HepG2 (cell line): ENCODE data around the gene NR3C2. TPM values are rescaled to one million over a fixed set of nuclear protein-coding genes. Genes with fewer than 3 reads are reported as not detected.
"Not testable (repeated sequence)": the region's sequence is repeated elsewhere in the genome, so short reads cannot be mapped to it uniquely, and the experiment has no call there.

Experiments
- ATAC-seq: fragments of 200-7000 bp; cut with Tn5 transposase; 3 replicates; pipeline ENCODE4 v1.9.1; 2020; ENCODE audit warnings: mild to moderate bottlenecking, moderate library complexity
- BruUV-seq: library from RNA; stranded (reverse); fragments of 400-500 nt; replicated peaks from 2 replicates; lab custom pipeline; 2021; lab: Mats Ljungman, UMichigan
- CTCF ChIA-PET: fragments of 300-600 bp; formaldehyde crosslinking; extraction: SDS; loops from one replicate; lab custom pipeline; 2021; ENCODE audit warnings: low total read pairs, inconsistent platforms, low intra/inter-chr PET ratio; lab: Yijun Ruan, JAX
- POLR2A ChIA-PET: fragments of 350-600 bp; sonication (Branson Sonifier 250); formaldehyde crosslinking; loops from one replicate; lab custom pipeline; 2020; ENCODE audit warnings: antibody characterized with exemption, inconsistent platforms; lab: Yijun Ruan, JAX
- DNase-seq: peaks from one replicate; pipeline ENCODE4 v3.0.0-alpha.2; 2015; ENCODE audit warnings: low spot score
- FAIRE-seq: peaks from 3 replicates; lab custom pipeline; 2011; peaks lifted over from hg19 to GRCh38; lab: Jason Lieb, UNC
- H2AFZ ChIP-seq: one replicate; pipeline ENCODE4 v1.6.1; 2011; ENCODE audit warnings: low read length, inconsistent platforms
- H3K27ac ChIP-seq: fragments of 300-600 bp; 3 replicates; pipeline ENCODE4 v1.8.0; 2011; ENCODE audit warnings: mixed run types, mild to moderate bottlenecking, mixed read lengths, low read length, inconsistent platforms; ENCODE audit not compliant: insufficient read depth; ENCODE audit errors: extremely low read length
- H3K27me3 ChIP-seq, 2 experiments: fragments of 200-600 bp in 1 of 2; 2 replicates in 1 of 2; 3 replicates in 1 of 2; pipeline versions ENCODE4 v1.6.0 to v1.8.0; 2011; ENCODE audit warnings: low read length in 2 of 2, mild to moderate bottlenecking in 2 of 2, moderate library complexity in 2 of 2, inconsistent platforms in 1 of 2; ENCODE audit not compliant: insufficient read depth in 2 of 2, control insufficient read depth in 1 of 2
- H3K36me3 ChIP-seq, 2 experiments: fragments of 200-600 bp in 1 of 2; replicated peaks in 1 of 2; 2 replicates in 1 of 2; 3 replicates in 1 of 2; pipeline versions ENCODE4 v1.5.1 to v1.8.0; 2011; ENCODE audit warnings: low read length in 2 of 2, inconsistent platforms in 1 of 2; ENCODE audit not compliant: insufficient read depth in 2 of 2, control insufficient read depth in 1 of 2
- H3K4me1 ChIP-seq: 2 replicates; pipeline ENCODE4 v1.5.1; 2012; ENCODE audit warnings: low read length, inconsistent platforms; ENCODE audit not compliant: insufficient read depth
- H3K4me2 ChIP-seq: 2 replicates; pipeline ENCODE4 v1.6.0; 2011; ENCODE audit warnings: low read depth, low read length, inconsistent platforms
- H3K4me3 ChIP-seq, 3 experiments: fragments of 200-600 bp in 1 of 3; sonication (generic), shearing (Covaris generic) in 1 of 3; replicated peaks in 1 of 3; 2 replicates each; pipeline ENCODE4 v1.5.1; 2011 to 2016; ENCODE audit warnings: low read length in 3 of 3, inconsistent platforms in 2 of 3, low read depth in 2 of 3, mild to moderate bottlenecking in 2 of 3, control low read depth in 1 of 3, mixed read lengths in 1 of 3; ENCODE audit not compliant: insufficient read depth in 1 of 3
- H3K79me2 ChIP-seq: one replicate; pipeline ENCODE4 v1.6.1; 2011; ENCODE audit warnings: low read length, inconsistent platforms; ENCODE audit not compliant: insufficient read depth
- H3K9ac ChIP-seq: 2 replicates; pipeline ENCODE4 v1.6.0; 2011; ENCODE audit warnings: mild to moderate bottlenecking, low read depth, low read length, inconsistent platforms; ENCODE audit not compliant: insufficient read depth
- H3K9me3 ChIP-seq: 2 replicates; pipeline ENCODE4 v1.5.1; 2012; ENCODE audit warnings: mild to moderate bottlenecking, low read length
- H4K20me1 ChIP-seq: 2 replicates; pipeline ENCODE4 v1.6.0; 2011; ENCODE audit warnings: inconsistent platforms, mild to moderate bottlenecking, low read length, moderate library complexity; ENCODE audit not compliant: insufficient read depth
- CBFB ChIP-seq: sonication (generic); formaldehyde crosslinking; IDR thresholded peaks from 2 replicates; pipeline ENCODE4 v1.4.0; 2020; ENCODE audit warnings: missing genetic modification reagents
- KLF13 ChIP-seq: sonication (generic); formaldehyde crosslinking; IDR thresholded peaks from 2 replicates; pipeline ENCODE4 v1.4.0; 2020; ENCODE audit warnings: mild to moderate bottlenecking, missing genetic modification reagents
- MEF2D ChIP-seq: sonication (generic); formaldehyde crosslinking; IDR thresholded peaks from 2 replicates; pipeline ENCODE4 v1.5.1; 2020; ENCODE audit warnings: mild to moderate bottlenecking, missing genetic modification reagents
- SNRNP70 ChIP-seq: fragments of 200-400 bp; formaldehyde crosslinking; IDR thresholded peaks from 2 replicates; pipeline ENCODE4 v1.6.1; 2017; ENCODE audit warnings: mild to moderate bottlenecking, low read depth, low read length, moderate library complexity
- WGBS: methylation state at CpG from one replicate; pipeline ENCODE4 v1.1.6; 2017; ENCODE audit warnings: low lambda C conversion rate; 5-methylcytosine and 5-hydroxymethylcytosine counted together
- in situ Hi-C: cut with HindIII; loops from 2 replicates; pipeline ENCODE4 v1.10.0; 2017; ENCODE audit warnings: low pct_unique_long_range_greater_than_20kb; ENCODE audit not compliant: extremely low pct_ligation_motif_present
- intact Hi-C: fragments of 100-400 bp; cut with micrococcal nuclease; formaldehyde crosslinking; loops from one replicate; pipeline ENCODE4 v1.10.0; 2022; ENCODE audit not compliant: unreplicated experiment
- polyA plus RNA-seq, 8 experiments: library from polyadenylated mRNA; depleted of rRNA in 3 of 8; stranded (reverse) in 7 of 8; unstranded in 1 of 8; fragments of >200 nt; fragmentation: Illumina TruSeq in 4 of 8; extraction: Trizol in 4 of 8; gene quantifications; 2 replicates each; pipeline versions ENCODE4 v1.2.1 to v1.2.3, GENCODE V29; 2011 to 2016; ENCODE audit warnings: low read depth in 4 of 8, missing spikeins in 1 of 8, mixed read lengths in 1 of 8; ENCODE audit not compliant: insufficient read depth in 1 of 8
- total RNA-seq, 5 experiments: library from RNA; depleted of rRNA; stranded (reverse); fragments of >200 nt; fragmentation: Illumina TruSeq; extraction: Trizol; gene quantifications; 2 replicates each; pipeline ENCODE4 v1.2.3, GENCODE V29; 2016; ENCODE audit warnings: low read depth in 1 of 5
- TF ChIP-seq, protein P1 (sequence below): sonication (generic); formaldehyde crosslinking; IDR thresholded peaks from 2 replicates; pipeline ENCODE4 v1.4.0; 2020; ENCODE audit warnings: missing genetic modification reagents, borderline replicate concordance
- TF ChIP-seq, protein P2 (sequence below): sonication (generic); formaldehyde crosslinking; IDR thresholded peaks from 2 replicates; pipeline ENCODE4 v1.5.0; 2020; ENCODE audit warnings: mild to moderate bottlenecking, low read depth, missing genetic modification reagents, borderline replicate concordance
- TF ChIP-seq, protein P3 (sequence below): sonication (generic); formaldehyde crosslinking; conservative IDR thresholded peaks from 2 replicates; pipeline ENCODE4 v1.4.0; 2020; ENCODE audit warnings: missing genetic modification reagents

NR3C2 gene
- total and polyA plus RNA-seq, 2 of the 13 experiments (the other 11 are each of a cell fraction or from before 2014, with no cell fraction given): 0.26 to 0.46 TPM

DNA sequence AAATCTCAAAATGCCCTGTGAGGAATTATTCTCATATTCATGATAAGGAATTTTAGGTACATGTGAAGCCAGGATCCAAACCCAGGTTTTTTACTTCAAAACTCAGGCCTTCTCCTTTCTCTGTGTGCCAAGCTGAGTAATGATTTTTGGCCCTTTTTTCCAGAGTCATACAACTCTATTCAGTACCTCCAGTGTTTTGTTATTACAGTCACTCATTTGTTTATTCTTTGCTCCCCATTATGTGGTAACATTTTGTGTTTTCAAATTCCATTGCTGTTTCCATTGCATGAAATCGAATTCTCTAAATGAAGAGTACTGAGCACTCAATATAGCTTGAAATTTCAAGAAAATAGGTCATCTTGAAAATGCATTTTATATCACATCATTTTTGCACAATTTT is 315.4 kb downstream of the NR3C2 start (continued):
- TF ChIP-seq, protein P1, sequence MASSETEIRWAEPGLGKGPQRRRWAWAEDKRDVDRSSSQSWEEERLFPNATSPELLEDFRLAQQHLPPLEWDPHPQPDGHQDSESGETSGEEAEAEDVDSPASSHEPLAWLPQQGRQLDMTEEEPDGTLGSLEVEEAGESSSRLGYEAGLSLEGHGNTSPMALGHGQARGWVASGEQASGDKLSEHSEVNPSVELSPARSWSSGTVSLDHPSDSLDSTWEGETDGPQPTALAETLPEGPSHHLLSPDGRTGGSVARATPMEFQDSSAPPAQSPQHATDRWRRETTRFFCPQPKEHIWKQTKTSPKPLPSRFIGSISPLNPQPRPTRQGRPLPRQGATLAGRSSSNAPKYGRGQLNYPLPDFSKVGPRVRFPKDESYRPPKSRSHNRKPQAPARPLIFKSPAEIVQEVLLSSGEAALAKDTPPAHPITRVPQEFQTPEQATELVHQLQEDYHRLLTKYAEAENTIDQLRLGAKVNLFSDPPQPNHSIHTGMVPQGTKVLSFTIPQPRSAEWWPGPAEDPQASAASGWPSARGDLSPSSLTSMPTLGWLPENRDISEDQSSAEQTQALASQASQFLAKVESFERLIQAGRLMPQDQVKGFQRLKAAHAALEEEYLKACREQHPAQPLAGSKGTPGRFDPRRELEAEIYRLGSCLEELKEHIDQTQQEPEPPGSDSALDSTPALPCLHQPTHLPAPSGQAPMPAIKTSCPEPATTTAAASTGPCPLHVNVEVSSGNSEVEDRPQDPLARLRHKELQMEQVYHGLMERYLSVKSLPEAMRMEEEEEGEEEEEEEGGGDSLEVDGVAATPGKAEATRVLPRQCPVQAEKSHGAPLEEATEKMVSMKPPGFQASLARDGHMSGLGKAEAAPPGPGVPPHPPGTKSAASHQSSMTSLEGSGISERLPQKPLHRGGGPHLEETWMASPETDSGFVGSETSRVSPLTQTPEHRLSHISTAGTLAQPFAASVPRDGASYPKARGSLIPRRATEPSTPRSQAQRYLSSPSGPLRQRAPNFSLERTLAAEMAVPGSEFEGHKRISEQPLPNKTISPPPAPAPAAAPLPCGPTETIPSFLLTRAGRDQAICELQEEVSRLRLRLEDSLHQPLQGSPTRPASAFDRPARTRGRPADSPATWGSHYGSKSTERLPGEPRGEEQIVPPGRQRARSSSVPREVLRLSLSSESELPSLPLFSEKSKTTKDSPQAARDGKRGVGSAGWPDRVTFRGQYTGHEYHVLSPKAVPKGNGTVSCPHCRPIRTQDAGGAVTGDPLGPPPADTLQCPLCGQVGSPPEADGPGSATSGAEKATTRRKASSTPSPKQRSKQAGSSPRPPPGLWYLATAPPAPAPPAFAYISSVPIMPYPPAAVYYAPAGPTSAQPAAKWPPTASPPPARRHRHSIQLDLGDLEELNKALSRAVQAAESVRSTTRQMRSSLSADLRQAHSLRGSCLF: no peak

DNA sequence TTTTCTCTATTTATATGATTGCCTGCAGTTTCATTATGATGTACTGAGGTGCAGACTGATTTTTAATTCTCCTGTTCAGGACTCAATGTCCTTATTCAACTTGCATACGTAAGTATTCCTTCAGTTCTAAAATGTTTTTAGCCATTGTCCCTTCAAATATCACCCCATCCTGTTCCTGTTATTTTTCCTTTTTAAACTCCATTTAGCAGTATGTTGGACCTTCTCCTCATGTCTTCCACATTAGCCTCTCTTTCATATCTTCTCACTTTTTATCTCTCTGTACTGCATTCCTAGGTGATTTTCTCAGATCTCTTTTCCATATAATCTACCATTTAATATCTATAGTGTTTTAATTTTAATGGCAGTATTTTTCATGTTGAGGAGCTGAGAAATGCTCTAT is 317.7 kb downstream of the NR3C2 start:
- H3K9ac ChIP-seq: no peak overlapping the region
- DNase-seq (no peak), FAIRE-seq (no peak)
- H3K79me2 ChIP-seq: no peaks in the 10 kb centered on the region
- H3K36me3 ChIP-seq: no peaks in the 10 kb centered on the region
- no peak for TF ChIP-seq KLF13 (CRISPR knock-in tag)
- TF ChIP-seq, protein P2, sequence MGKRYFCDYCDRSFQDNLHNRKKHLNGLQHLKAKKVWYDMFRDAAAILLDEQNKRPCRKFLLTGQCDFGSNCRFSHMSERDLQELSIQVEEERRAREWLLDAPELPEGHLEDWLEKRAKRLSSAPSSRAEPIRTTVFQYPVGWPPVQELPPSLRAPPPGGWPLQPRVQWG (CRISPR knock-in tag): no peak
- TF ChIP-seq, protein P3, sequence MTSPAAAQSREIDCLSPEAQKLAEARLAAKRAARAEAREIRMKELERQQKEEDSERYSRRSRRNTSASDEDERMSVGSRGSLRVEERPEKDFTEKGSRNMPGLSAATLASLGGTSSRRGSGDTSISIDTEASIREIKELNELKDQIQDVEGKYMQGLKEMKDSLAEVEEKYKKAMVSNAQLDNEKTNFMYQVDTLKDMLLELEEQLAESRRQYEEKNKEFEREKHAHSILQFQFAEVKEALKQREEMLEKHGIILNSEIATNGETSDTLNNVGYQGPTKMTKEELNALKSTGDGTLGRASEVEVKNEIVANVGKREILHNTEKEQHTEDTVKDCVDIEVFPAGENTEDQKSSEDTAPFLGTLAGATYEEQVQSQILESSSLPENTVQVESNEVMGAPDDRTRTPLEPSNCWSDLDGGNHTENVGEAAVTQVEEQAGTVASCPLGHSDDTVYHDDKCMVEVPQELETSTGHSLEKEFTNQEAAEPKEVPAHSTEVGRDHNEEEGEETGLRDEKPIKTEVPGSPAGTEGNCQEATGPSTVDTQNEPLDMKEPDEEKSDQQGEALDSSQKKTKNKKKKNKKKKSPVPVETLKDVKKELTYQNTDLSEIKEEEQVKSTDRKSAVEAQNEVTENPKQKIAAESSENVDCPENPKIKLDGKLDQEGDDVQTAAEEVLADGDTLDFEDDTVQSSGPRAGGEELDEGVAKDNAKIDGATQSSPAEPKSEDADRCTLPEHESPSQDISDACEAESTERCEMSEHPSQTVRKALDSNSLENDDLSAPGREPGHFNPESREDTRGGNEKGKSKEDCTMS (CRISPR knock-in tag): no peak
- TF ChIP-seq CBFB: no peak
- no peak for TF ChIP-seq SNRNP70
- no peak for TF ChIP-seq MEF2D (CRISPR knock-in tag)
- TF ChIP-seq, all 625 proteins: peak for 0
- intact Hi-C loops (no loop called here), in situ Hi-C loops (no loop called here)
- ATAC-seq: no peak
- POLR2A ChIA-PET: no interaction called here
- WGBS: 50% methylated on average over 1 of the region's 1 CpG
- CTCF ChIA-PET: no interaction called here
- Histone ChIP-seq H3K27me3 (no peaks in the 10 kb centered on the region), H3K4me2 (no peak overlapping the region), H4K20me1 (no peaks in the 10 kb centered on the region), H3K4me3 (no peak overlapping the region), H3K9me3 (peaks cover 17% of the 10 kb centered on the region), H3K27ac (no peak overlapping the region), H2AFZ (no peak overlapping the region), H3K4me1 (no peaks in the 10 kb centered on the region)
- BruUV-seq: no TSS peak

DNA sequence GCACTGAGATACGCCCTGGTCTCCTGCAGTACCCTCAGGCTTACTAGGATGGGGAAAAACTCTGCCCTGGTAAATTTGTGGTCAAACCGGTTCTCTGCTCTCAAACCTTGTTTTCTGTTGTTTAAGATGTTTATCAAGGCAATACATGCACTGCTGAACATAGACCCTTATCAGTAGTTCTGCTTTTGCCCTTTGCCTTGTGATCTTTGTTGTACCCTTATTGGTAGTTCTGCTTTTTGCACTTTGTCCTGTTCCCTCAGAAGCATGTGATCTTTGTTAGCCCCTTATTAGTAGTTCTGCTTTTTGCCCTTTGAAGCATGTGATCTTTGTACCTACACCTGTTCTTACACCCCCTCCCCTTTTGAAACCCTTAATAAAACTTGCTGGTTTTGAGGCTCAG is 319.1 kb downstream of the NR3C2 start:
- DNase-seq, H3K36me3 ChIP-seq, H3K27me3 ChIP-seq, BruUV-seq, FAIRE-seq, H4K20me1 ChIP-seq, intact Hi-C loops, H3K4me3 ChIP-seq, H3K4me2 ChIP-seq, H3K79me2 ChIP-seq, POLR2A ChIA-PET, ATAC-seq, H3K27ac ChIP-seq, CTCF ChIA-PET, in situ Hi-C loops, H3K4me1 ChIP-seq, H3K9ac ChIP-seq, H2AFZ ChIP-seq: not testable (repeated sequence)
- 31% methylated on average over 2 of the region's 2 CpGs for WGBS
- peaks cover 17% of the 10 kb centered on the region for H3K9me3 ChIP-seq
